ENCODE measurements around the gene CRABP1.

Gene CRABP1

GRCh38 chr15:78320183-78320582, 20.0 kb upstream of the CRABP1 start:
- TF ChIP-seq HOXD13 (CRISPR knock-in tag; IDR thresholded peaks at IDR 0.05; ENCODE audit: borderline replicate concordance) (no peak), ZBTB7A (tag by site-specific recombination; IDR thresholded peaks at IDR 0.05; ENCODE audit: low read depth) (no peak), HIC1 (tag by site-specific recombination; IDR thresholded peaks at IDR 0.05) (no peak), ZNF692 (tag by site-specific recombination; IDR thresholded peaks at IDR 0.05) (no peak), ZNF184 (tag by site-specific recombination; IDR thresholded peaks at IDR 0.05) (no peak)
- ChIA-PET CTCF (no interaction called here), POLR2A (no interaction called here)
- Histone ChIP-seq H3K4me1 (ENCODE audit: control insufficient read depth, insufficient read depth, low read length) (no peaks in the 10 kb centered on the region; the same call in 1 of the 2 replicates), H3K36me3 (ENCODE audit: control insufficient read depth in 2 of 2, insufficient read depth in 1 of 2, low read length in 2 of 2) (no peaks in the 10 kb centered on the region), H3K27ac (ENCODE audit: extremely low read depth, low read depth, low read length) (no peak overlapping the region), H3K4me3 (ENCODE audit: low read depth, low read length) (no peak overlapping the region), H3K9me3 (ENCODE audit: control insufficient read depth, insufficient read depth, low read depth, low read length) (no peaks in the 10 kb centered on the region)

GRCh38 chr15:78321041-78321570, 19.0 kb upstream of the CRABP1 start:
- Histone ChIP-seq H3K9me3 (ENCODE audit: control insufficient read depth, insufficient read depth, low read depth, low read length) (no peaks in the 10 kb centered on the region), H3K4me3 (ENCODE audit: low read depth, low read length) (no peak overlapping the region), H3K27ac (ENCODE audit: extremely low read depth, low read depth, low read length) (no peak overlapping the region), H3K36me3 (ENCODE audit: control insufficient read depth in 2 of 2, insufficient read depth in 1 of 2, low read length in 2 of 2) (no peaks in the 10 kb centered on the region), H3K4me1 (ENCODE audit: control insufficient read depth, insufficient read depth, low read length) (no peaks in the 10 kb centered on the region; the same call in 1 of the 2 replicates)
- TF ChIP-seq ZNF518A (tag by site-specific recombination; conservative IDR thresholded peaks at IDR 0.05; ENCODE audit: low read depth) (no peak), PRDM2 (tag by site-specific recombination; IDR thresholded peaks at IDR 0.05; ENCODE audit: borderline replicate concordance) (no peak), SALL2 (tag by site-specific recombination; IDR thresholded peaks at IDR 0.05; ENCODE audit: borderline replicate concordance) (no peak), TCF7L2 (IDR thresholded peaks at IDR 0.05; ENCODE audit: borderline replicate concordance, low read depth, low read length) (no peak), ZSCAN16 (tag by site-specific recombination; IDR thresholded peaks at IDR 0.05) (no peak), ZNF248 (tag by site-specific recombination; IDR thresholded peaks at IDR 0.05) (no peak), ZNF561 (tag by site-specific recombination; IDR thresholded peaks at IDR 0.05; ENCODE audit: borderline replicate concordance) (no peak), ZNF132 (tag by site-specific recombination; IDR thresholded peaks at IDR 0.05; ENCODE audit: borderline replicate concordance) (no peak)
- CTCF ChIA-PET, result interaction anchor here (0.5 kb wide), 1 partner anchor 64 kb away, joined by 3 read pairs; no protein-coding TSS in a partner anchor
- POLR2A ChIA-PET, result interaction anchor here (0.9 kb wide), 1 partner anchor 21 kb away, joined by 5 read pairs; the partner anchor contains the start of gene SKIC8

Data from HEK293 (cell line).